ENCODE results near the gene MAP6.
A peak's percentile ranks its signal among the peaks of the same experiment; 100 is the strongest.

The MAP6 gene

GRCh38 chr11:75631086-75631730, 37.6 kb downstream of the MAP6 start:
- DNase-seq (ENCODE audit: low spot score): no peak

DNA sequence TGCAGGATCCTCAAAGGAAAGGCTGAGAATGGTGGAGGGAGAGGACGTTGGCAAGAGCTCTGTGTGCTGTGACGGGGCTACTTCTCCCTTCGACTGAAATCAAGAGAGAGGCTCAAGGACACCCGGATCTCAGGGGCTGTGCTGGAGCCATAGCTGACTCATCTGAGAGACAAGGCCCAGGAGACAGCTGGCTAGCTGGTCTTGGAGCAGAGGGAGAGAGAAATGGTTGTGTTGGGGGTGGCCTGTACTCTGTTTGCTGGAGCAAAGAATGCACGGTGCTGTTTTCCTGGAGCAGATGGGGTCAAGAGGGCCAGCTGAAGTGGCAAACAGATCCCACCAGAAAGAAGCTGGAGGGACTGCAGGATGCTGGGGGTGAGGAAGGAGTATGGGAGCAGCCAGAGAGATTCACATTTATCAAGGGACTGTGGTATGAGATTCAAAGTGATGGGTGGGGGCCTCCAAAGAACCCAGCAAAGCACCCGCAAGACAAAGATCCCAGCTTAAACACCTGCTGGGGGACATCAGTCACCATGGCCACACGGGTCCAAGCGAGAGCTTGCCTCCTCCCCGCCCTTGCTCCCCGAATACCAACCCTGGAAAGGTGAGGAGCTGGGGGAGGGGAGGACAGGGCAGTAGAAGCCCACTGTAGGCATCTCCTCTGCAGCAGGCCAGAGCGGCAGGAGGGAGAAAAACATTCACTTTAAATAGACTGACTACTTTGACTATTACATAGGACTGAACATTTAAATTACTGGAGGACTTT, 40.8 kb downstream of the MAP6 start:
- DNase-seq (ENCODE audit: low spot score): no peak

- DNase-seq (ENCODE audit: low spot score): no peak
Measured at GRCh38 chr11:75626889-75627529, 41.8 kb downstream of the MAP6 start.

DNA sequence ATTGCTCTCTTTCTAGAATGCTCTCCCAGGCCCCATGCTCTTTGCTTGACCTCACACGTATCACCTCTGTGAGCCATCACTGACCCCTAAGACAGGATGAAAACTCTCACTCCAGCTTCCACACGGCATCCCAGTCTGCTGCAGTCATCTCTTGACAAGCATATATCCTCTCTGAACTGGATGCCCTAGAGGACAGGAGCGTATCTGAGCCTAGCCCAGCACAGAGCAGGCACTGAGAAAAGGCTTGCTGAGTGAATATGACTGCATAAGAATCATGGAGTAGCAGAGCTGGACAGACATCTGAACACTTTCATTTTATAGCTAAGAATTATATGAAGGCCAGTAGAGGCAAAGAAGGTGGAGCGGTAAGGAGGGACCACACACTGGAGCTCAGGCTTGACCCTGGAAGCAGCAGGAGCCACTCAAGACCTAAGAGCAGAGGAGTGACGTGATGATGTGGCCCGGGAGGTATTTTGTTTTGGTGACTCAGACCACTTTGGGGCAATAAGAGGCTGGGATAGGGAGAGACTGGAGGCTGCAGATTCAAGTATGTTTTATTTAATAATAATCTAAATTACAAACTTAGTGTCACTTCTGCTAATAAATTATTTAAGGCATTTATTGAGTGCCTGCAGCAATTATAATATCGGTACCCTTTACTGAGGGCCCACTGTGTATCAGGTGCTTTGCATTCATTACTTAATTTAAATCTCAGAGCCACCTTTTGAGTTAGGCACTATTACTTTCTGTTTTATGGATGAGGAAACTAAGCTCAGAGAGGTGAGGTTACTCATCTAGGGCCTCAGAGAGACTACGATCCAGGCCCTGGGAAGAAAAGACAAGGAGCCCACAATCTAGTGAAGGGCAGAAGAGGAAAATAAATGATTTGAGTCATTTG, 42.6 kb downstream of the MAP6 start:
- peak; percentile 28 for DNase-seq (ENCODE audit: low spot score)

GRCh38 chr11:75625021-75625420, 43.8 kb downstream of the MAP6 start:
- peak; percentile 11 for DNase-seq (ENCODE audit: low spot score)

- DNase-seq (ENCODE audit: low spot score): no peak
Measured at GRCh38 chr11:75616281-75616680, 52.6 kb downstream of the MAP6 start.

GRCh38 chr11:75615751-75616150, 53.1 kb downstream of the MAP6 start:
- no peak for DNase-seq (ENCODE audit: low spot score)

- no peak for DNase-seq (ENCODE audit: low spot score)
Measured at GRCh38 chr11:75611823-75612222, 57.0 kb downstream of the MAP6 start.

DNA sequence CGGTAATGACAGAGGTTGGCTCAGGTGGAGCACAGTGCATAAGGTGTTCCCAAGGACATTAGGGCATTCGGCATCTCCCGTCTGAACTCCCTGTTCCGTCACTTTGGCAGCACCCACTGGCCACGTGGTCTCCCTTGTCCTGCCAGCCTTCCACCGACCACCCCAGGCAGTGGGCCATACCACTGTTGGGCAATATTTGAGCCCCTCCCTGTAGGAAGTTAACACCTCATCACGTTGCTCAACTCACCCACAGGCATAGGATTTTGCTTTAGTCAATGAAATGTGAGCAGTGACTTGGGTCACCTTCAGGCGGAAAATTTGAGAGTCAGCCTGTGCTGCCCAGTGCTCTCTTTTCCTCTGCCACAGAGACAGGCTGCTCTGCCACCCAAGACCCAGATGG, 62.7 kb downstream of the MAP6 start:
- DNase-seq (ENCODE audit: low spot score): no peak

- no peak for DNase-seq (ENCODE audit: low spot score)
Measured at GRCh38 chr11:75603791-75604736, 64.8 kb downstream of the MAP6 start.

DNA sequence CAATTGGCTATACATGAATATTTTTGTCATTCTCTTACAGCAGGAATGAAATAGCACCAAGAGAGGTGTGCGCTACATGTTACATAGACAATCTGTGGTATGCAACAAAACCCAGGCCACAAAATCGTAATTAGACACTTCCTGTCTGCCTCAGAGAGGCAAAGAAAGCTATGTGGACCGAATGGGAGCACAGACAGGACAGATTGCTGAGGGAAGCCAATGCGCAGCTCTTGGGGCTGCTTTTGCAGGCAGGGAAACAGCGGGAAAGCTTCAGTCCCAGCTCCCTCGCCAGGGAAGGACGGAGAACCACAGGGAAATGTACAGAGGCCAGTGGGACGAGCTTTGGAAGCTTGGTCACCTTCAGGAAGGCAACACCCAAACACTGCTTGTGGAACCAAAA, 65.9 kb downstream of the MAP6 start:
- peak; percentile 33 for DNase-seq (ENCODE audit: low spot score)

DNA sequence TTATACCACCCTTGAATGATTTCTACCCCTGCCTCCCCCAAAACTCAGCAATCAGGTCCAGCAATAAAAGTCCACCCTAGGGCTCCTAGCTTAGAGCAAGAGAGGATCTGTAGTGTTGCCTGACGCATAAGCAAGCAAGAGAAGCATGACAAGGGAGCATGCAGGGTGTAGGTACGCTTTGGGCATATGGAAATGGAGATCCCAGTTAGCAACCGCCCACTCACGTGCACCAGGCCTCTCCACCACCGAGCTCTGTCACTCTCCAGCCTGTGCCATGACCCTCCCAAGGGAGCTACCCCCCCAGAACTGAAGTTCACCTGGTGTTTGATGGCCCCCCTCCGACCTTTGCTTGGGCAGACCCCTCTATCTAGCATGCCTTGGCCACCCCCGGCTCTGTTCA, 67.3 kb downstream of the MAP6 start:
- no peak for DNase-seq (ENCODE audit: low spot score)

GRCh38 chr11:75600356-75600755, 68.5 kb downstream of the MAP6 start:
- DNase-seq (ENCODE audit: low spot score): no peak

GRCh38 chr11:75598900-75599299, 69.9 kb downstream of the MAP6 start:
- no peak for DNase-seq (ENCODE audit: low spot score)

- no peak for DNase-seq (ENCODE audit: low spot score)
Measured at GRCh38 chr11:75598264-75598663, 70.6 kb downstream of the MAP6 start.

- DNase-seq (ENCODE audit: low spot score): peak; percentile 72
Measured at GRCh38 chr11:75597636-75598035, 71.2 kb downstream of the MAP6 start.

- no peak for DNase-seq (ENCODE audit: low spot score)
Measured at GRCh38 chr11:75596914-75597313, 71.9 kb downstream of the MAP6 start.

- DNase-seq (ENCODE audit: low spot score): no peak
Measured at GRCh38 chr11:75595429-75595828, 73.4 kb downstream of the MAP6 start.

DNA sequence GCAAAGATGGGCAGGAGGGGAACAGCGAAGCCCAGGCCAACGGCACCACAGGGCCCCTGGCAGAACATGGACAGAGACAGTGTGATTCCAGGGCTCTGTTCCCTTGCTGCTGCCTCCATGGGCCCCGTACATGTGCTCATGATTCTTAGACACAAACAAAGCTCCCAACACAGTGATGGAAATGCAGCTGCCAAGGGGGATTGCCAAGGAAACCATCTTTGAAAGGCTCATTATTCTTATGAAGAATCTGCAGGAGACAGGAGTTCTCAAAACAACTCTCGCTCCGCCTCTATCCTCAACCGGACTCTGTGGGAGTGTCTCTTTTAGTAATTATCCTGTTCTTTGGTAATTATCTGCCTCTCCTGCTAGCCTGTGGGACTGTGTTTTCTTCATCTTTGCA, 74.6 kb downstream of the MAP6 start:
- no peak for DNase-seq (ENCODE audit: low spot score)

DNA sequence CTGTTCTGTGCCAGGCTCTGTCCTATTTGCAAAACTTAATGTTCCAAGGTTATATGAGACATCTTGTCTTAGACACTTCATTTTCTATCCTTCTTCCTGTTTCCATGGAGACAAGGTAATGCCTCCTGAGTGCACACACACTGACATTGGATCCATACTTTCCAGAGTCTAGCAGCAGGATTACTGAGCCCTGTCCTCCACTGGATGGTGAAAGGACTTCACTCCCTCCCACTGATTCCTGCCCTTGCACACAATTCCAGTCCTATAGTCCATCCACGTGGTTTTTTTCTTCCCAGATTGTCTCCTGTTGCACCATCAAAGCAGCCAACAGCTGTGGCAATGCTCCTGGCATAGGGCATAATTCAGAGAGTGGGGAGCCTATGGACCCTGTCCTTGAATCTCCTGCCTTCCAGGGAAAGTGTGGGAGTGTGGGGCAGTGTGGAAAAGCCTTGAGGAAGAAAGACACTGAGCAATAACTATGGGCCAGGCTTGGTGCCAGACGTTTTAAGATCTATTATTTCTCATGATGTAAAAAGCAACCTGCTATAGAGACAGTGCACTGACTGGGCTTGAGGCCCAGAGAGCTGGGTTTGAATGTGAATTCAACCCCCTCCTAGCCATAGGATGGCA, 75.4 kb downstream of the MAP6 start:
- no peak for DNase-seq (ENCODE audit: low spot score)

- no peak for DNase-seq (ENCODE audit: low spot score)
Measured at GRCh38 chr11:75592715-75593114, 76.1 kb downstream of the MAP6 start.
